Endothelial cell of hepatic sinusoid (primary cell): ENCODE results near the gene EIF5AL1.
"Not testable (repeated sequence)": the region's sequence is repeated elsewhere in the genome, so short reads cannot be mapped to it uniquely, and the experiment has no call there.

Experiments used
- in situ Hi-C: cut with HindIII; loops from 2 replicates; pipeline ENCODE4 v1.10.0; 2017; ENCODE audit warnings: low sequenced_read_pairs

EIF5AL1 gene

DNA sequence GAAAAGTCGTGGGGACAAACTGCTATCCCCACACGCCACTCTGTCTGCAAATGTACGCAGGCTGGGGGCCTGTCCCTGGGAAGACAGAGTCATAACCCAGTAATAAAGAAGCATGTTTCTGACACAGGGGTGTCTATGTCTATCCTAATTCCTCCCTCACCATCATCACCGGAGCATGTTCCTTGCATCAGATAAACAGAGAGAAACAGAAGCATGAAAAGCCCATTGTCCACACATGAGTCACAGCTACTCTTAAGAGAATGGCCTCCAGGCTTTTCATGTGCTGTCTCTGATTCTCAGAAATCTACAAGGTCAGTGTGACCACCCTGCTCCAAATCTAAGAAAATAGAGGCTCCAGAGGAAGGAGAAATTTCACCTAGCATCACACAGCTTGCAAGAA is 4.1 kb upstream of the EIF5AL1 start:
- in situ Hi-C loops, result not testable (repeated sequence)

DNA sequence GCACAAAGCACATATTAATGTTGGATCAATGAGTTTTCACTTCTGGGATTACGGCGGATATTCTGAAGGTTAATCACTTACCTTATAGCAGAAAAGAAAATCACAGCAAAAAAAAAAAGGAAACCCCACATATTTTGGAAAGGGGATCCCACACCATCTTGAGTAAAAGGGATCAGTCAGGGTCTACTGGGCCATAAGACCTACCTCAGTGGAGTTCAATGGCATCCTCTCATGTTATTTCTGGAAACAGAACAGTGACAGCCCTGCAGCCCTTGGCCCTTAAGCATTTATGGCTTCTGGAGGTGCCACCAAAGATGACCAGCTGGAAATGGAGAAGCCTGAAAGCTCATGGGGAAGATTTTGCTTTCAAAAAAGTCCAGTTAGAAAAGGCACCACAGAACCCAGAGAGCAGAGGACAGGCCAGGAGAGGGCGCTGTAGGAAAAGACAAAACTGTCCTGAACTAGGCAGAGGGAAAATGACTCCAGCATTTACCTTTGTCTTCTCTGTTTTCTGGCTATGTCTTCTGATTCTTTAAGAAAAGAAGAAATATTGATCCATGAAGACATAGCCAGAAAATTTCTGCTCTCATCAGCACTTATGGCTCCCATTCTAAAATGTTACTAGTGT is 2.9 kb upstream of the EIF5AL1 start:
- in situ Hi-C loops, result not testable (repeated sequence)

DNA sequence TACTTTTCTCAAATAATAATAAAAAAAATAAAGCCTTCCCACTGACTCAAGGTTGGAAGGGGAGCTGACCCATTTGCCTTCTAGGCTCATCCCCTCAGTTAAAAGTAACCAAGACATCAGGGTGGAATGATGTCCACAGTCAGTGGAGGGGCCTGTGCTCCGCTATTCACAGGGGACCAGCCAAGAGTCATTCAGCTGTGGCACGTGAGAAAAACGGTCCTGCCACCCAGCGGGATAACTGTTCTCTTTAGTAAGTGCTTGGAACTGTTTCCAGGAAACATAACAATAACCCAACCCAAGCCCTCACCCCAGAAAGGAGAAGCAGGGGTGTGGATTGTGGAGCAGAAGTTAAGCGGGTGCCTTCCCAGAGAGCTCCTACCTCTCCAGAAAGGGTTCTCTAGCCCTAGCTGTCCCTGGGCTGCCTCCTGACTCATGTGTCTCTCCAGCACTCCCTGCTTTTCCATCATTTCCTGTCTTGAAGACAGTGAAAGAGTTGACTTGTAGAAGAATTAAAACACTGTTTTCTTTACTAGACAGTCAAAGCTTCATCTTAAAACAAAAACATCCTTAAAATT is 2.3 kb upstream of the EIF5AL1 start:
- in situ Hi-C loops, result not testable (repeated sequence)

DNA sequence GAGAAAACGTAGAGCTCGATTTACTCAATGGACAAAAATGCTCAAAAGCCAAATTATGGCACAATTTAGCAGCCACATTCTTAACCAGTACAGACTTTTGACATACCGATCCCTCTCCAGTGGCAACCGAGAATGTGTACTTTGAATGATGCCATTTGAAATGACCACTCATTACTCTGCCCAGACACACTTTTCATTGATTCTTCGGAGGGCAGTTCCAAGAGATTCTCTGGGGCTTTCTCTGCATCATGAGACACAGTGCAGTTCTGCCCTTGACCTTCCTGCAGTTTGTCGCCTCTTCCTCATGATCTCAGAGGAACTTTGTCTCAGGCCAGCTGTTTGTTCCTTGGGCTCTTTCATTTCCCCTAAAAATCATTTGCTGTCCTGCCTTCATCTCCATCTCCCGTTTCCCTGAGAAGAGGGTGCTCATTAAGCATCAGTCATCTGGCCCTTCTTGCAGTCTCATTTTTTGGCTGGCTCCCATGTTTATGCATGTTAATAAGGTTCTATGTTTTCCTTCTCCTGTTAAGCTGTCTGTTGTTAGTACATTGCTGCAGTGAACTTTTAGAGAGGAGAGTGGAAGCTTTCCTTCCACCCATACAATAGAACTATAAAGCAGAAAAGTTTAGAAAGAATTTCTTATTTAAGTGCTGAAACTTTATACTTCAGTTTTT is 4.3 kb downstream of the EIF5AL1 start:
- in situ Hi-C loops, result not testable (repeated sequence)

DNA sequence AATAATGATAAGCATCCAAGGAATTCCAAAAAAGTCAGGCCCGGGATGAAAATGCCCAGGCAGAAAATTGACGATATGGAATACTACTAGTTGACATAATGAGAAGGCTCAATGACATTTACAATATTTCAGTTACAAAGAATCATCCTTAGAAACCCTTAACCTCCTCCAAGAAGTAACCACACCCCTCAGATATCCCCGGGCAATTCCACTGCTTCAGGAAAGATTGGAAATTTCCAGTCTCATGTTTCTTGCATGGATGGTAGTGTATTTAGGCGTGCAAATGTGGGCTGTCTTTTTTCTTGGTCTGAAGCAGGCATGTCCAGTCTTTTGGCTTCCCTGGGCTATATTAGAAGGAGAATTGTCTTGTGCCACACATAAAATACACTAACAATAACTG is 5.2 kb downstream of the EIF5AL1 start:
- in situ Hi-C loops, result not testable (repeated sequence)

GRCh38 chr10:79521751-79522150 is 9.4 kb downstream of the EIF5AL1 start:
- in situ Hi-C loops, result not testable (repeated sequence)

- in situ Hi-C loops, result not testable (repeated sequence)
Observed at GRCh38 chr10:79522464-79522863, 10.1 kb downstream of the EIF5AL1 start.

DNA sequence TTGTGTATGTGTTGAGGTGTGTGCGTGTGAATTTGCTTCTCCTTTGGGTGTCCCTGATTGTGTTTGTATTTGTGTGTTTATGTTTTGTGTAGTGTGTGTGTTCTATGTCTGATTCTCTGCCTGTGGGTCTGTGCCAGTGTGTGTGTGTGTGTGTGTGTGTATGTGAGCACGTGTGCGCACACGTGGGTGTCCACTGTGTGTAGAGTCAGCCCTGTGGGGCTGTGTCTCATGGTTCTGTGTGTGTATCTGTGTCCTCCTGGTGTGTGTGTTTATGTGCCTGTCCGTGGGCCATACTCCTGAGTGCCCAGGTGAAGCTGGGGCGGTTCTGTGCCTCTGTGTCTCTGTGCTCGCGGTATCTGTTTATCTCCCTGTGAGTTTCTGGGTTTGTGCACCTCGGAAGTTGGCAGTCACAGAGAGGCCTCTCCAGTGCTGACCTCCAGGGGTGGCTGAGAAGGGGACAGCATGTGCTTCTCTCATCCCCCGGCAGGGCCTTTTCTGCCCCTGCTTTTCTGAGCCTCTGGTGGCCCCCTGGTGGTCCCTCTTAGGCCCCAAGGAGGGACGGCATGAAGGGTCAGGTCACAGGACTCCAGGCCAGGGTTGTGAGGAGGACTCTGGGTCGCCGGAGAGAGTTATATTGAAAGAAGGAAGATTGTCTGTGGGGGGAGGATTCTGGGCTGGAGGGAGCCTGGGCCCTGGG is 11.0 kb downstream of the EIF5AL1 start:
- in situ Hi-C loops, result not testable (repeated sequence)

- in situ Hi-C loops, result not testable (repeated sequence)
Observed at GRCh38 chr10:79525049-79525710, 12.8 kb downstream of the EIF5AL1 start.

GRCh38 chr10:79528261-79528660 is 15.9 kb downstream of the EIF5AL1 start:
- in situ Hi-C loops, result not testable (repeated sequence)

GRCh38 chr10:79533142-79533902 is 21.0 kb downstream of the EIF5AL1 start:
- in situ Hi-C loops, result not testable (repeated sequence)

- in situ Hi-C loops, result not testable (repeated sequence)
Observed at GRCh38 chr10:79533903-79534175, 21.5 kb downstream of the EIF5AL1 start.

DNA sequence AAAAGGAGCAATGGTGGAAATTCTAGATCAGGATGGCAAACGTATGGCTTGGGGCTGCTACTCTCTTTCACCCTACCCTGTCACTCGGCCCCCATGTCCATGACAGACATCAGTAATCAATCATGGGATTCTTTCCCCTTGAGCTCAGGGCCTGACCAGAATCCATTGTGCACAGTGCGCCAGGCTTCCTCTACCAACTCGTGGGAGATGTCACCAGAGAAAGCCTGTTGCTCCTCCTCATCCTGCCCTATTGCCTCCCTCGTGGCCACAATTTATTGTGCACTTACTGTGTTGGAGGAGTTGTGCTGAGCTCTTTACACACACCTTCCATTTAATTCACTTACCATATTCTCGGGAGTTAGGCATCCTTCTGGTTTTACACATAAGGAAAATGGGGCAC is 26.0 kb downstream of the EIF5AL1 start:
- in situ Hi-C loops, result not testable (repeated sequence)

DNA sequence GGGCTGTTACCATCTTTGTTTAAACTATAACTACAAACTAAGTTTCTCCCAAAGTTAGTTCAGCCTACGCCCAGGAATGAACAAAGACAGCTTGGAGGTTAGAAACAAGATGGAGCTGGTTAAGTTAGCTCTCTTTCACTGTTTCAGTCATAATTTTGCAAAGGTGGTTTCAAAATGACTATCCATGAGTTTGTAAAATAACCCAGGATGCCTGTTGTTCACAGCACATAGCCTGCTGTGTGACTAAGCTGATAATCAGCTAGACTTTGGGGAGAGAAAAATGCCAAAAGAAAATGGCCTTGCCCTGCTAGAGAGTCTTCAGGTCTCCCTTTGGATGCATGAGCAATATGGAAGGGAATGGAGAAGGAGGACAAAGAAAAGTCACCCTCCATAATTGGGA is 28.6 kb downstream of the EIF5AL1 start:
- in situ Hi-C loops, result not testable (repeated sequence)

DNA sequence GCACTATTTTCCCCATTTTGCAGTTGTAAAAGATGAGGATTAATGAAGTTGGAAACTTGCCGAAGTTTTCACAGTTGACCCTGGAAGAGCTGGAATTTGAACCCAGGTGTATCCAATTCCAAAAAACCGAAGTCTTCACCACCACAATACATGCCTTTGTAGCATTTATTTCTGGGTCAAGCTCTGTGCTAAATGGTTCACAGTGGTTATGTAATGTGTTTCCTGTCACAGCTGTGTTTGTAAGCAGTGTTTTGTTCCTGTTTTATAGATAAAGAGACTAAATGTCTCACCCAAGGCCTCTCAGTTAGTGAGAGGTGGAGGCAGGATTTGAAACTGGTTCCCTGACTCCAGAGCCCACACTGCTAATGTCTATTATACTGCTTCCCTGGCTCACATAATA is 30.3 kb downstream of the EIF5AL1 start:
- in situ Hi-C loops, result no loop called here

GRCh38 chr10:79544408-79544807 is 32.1 kb downstream of the EIF5AL1 start:
- in situ Hi-C loops, result not testable (repeated sequence)

DNA sequence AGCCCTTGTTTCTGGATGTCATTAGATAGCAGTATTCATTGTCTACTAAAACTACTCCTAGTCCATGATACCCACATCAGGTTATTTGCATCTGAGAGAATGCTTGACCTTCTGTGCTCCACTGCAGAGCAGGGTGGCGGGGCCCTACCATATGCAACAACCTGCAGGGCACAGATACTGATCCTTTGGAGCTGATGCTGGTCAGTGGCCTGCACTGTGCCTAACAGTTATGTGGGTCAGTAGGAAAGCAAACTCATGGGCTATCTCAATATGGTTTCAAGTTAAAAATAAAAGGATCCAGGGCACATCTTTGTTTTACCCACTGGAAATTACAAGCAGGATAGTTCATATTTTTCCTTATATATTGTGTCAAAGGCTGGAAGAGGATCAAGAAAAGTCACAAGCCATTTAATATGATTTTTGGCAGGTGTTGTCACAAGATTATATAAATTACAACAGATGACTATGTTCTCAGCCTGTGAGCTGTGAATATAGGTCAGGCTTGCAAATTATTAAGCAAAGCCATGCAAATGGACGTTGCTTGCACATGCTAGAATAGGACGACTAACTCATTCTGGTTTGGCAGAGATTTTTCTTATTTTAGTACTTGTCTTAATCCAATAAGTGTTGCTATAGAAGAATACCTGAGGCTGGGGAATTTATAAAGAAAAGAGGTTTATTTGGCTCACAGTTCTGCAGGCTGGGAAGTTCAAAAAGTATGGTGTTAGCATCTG is 32.8 kb downstream of the EIF5AL1 start:
- in situ Hi-C loops, result not testable (repeated sequence)

DNA sequence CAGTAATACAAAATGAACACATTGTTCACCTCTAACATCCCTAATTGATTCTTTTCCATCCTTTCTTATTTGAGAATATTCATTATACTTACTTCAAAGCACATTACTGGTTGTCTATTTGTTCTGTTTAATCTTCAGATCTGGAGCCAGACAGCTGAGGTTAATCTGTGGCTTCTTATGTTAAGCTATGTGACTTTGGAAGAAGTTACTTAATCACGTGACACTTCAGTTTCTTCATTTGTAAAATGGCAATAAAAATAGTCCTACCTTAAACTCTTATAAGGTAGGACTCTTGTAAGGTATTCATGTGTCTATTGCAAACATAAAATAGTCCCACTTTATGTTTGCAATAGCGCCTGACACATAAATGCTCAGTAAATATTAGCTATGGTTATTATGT is 34.8 kb downstream of the EIF5AL1 start:
- in situ Hi-C loops, result not testable (repeated sequence)

- in situ Hi-C loops, result no loop called here
Observed at GRCh38 chr10:79547973-79548372, 35.6 kb downstream of the EIF5AL1 start.

DNA sequence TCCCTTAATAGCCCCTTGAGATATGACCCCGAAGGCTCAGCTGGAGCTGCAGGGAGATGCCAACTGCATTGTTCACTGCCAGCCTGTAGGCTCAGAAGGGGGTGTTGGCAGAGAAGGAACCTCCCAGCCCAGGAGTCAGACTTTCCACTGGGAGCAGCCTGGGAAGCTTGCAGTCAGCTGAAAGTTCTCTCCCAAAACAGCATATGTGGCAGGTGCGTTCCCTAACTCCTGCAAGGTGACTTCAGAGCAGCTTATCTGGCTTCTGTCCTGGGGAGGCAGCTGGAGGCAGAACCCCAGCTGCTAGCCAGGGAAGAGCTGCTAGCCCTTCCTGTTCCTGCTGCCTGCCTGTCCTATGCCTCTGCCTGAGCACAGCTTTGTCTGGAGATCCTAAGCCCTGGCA is 39.8 kb downstream of the EIF5AL1 start:
- in situ Hi-C loops, result no loop called here
